OCI-LY7 (cell line): ENCODE measurements around the gene CRADD.

Experiments used
- EZH2phosphoT487 ChIP-seq: fragments of 200-600 bp; sonication (generic); IDR thresholded peaks from 2 replicates; pipeline ENCODE4 v1.6.1; 2018; ENCODE audit warnings: low read depth, borderline replicate concordance, mild to moderate bottlenecking, mixed run types, antibody characterized with exemption, low read length, moderate library complexity, mixed read lengths
- TF ChIP-seq, protein P1 (sequence below): fragments of 200-600 bp; sonication (generic); conservative IDR thresholded peaks from 2 replicates; pipeline ENCODE4 v1.5.1; 2014; ENCODE audit warnings: mild to moderate bottlenecking, antibody characterized with exemption, low read length, moderate library complexity, mixed read lengths

DNA sequence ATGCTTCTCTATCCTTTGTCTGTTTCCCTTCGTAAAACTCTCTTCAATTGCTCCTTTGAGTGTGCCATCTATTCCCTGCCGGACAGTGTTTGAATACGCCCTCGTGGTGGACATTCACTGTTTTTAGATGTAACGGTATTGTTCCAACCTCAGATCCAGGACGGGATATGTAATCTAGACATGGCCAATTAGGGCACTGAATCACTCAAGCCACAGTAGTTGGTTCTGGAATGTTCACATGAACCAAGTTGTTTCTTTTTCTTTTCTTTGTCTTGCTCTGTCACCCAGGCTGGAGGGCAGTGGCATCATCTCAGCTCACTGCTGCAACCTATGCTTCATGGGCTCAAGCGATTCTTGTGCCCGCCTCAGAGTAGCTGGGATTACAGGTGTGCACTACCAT, 267.0 kb downstream of the CRADD start:
- TF ChIP-seq, protein P1, sequence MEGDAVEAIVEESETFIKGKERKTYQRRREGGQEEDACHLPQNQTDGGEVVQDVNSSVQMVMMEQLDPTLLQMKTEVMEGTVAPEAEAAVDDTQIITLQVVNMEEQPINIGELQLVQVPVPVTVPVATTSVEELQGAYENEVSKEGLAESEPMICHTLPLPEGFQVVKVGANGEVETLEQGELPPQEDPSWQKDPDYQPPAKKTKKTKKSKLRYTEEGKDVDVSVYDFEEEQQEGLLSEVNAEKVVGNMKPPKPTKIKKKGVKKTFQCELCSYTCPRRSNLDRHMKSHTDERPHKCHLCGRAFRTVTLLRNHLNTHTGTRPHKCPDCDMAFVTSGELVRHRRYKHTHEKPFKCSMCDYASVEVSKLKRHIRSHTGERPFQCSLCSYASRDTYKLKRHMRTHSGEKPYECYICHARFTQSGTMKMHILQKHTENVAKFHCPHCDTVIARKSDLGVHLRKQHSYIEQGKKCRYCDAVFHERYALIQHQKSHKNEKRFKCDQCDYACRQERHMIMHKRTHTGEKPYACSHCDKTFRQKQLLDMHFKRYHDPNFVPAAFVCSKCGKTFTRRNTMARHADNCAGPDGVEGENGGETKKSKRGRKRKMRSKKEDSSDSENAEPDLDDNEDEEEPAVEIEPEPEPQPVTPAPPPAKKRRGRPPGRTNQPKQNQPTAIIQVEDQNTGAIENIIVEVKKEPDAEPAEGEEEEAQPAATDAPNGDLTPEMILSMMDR, result no peak
- TF ChIP-seq EZH2phosphoT487, result no peak
